Measurements from ENCODE around the gene PIP4K2A. TPM values are rescaled to one million over a fixed set of nuclear protein-coding genes. Genes with fewer than 3 reads are reported as not detected.
A peak's percentile ranks its signal among the peaks of the same experiment; 100 is the strongest.

The PIP4K2A gene
- total RNA-seq, 2 donors from 2014 or later: 15.0 to 17.8 TPM

DNA sequence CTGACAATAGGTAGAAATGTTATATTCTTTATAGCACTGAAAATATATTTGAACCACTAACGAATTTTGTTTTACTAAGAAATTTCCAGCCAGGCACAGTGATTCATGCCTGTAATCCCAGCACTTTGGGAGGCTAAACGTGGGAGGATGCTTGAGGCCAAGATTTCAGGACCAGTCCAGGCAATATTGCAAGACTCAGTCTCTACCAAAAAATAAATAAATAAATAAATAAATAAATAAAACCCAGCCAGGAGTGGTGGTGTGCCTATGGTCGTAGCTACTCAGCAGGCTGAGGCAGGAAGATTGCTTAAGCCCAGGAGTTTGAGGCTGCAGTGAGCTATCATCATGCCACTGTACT is 39.8 kb downstream of the PIP4K2A start:
- H3K9me3 ChIP-seq (ENCODE audit: control insufficient read depth, low read length): no peaks in the 10 kb centered on the region
- H3K27me3 ChIP-seq (ENCODE audit: control insufficient read depth, insufficient read depth, low read length, poor library complexity, severe bottlenecking): no peaks in the 10 kb centered on the region
- no peaks in the 10 kb centered on the region for H3K9me3 Mint-ChIP-seq
- H3K27ac ChIP-seq (ENCODE audit: low read depth, low read length): no peak overlapping the region
- H3K36me3 ChIP-seq (ENCODE audit: control insufficient read depth, insufficient read depth, low read length): no peaks in the 10 kb centered on the region
- H3K9ac ChIP-seq (ENCODE audit: extremely low read depth, low read length, poor library complexity, severe bottlenecking): no peak overlapping the region
- no peaks in the 10 kb centered on the region for H3K36me3 Mint-ChIP-seq (ENCODE audit: low read depth)
- H3K4me3 Mint-ChIP-seq: no peak overlapping the region
- DNase-seq: no peak
- no peaks in the 10 kb centered on the region for H3K27me3 Mint-ChIP-seq (ENCODE audit: insufficient read depth)
- H3K4me1 Mint-ChIP-seq: peaks cover 10% of the 10 kb centered on the region
- TF ChIP-seq CTCF (conservative IDR thresholded peaks at IDR 0.05): no peak
- no peak overlapping the region for H3K27ac Mint-ChIP-seq
- no peaks in the 10 kb centered on the region for H3K4me1 ChIP-seq (ENCODE audit: control insufficient read depth, insufficient read depth, low read length)
- 92 to 100% methylated on average over 2 to 3 of the region's 3 CpGs for WGBS, 2 experiments (ENCODE audit: insufficient coverage in 1 of 2, insufficient read length in 1 of 2)
- H3K4me3 ChIP-seq (ENCODE audit: low read length): no peak overlapping the region

GRCh38 chr10:22673785-22674572 is 40.4 kb downstream of the PIP4K2A start:
- Mint-ChIP-seq H3K4me3 (no peak overlapping the region), H3K36me3 (ENCODE audit: low read depth) (no peaks in the 10 kb centered on the region), H3K9me3 (no peaks in the 10 kb centered on the region), H3K27ac (no peak overlapping the region), H3K27me3 (ENCODE audit: insufficient read depth) (no peaks in the 10 kb centered on the region), H3K4me1 (peaks cover 10% of the 10 kb centered on the region)
- WGBS, 2 experiments (ENCODE audit: insufficient coverage in 1 of 2, insufficient read length in 1 of 2): 91 to 100% methylated on average over 1 to 2 of the region's 2 CpGs
- no peaks in the 10 kb centered on the region for H3K9me3 ChIP-seq (ENCODE audit: control insufficient read depth, low read length)
- H3K9ac ChIP-seq (ENCODE audit: extremely low read depth, low read length, poor library complexity, severe bottlenecking): no peak overlapping the region
- no peaks in the 10 kb centered on the region for H3K27me3 ChIP-seq (ENCODE audit: control insufficient read depth, insufficient read depth, low read length, poor library complexity, severe bottlenecking)
- H3K36me3 ChIP-seq (ENCODE audit: control insufficient read depth, insufficient read depth, low read length): no peaks in the 10 kb centered on the region
- no peak overlapping the region for H3K27ac ChIP-seq (ENCODE audit: low read depth, low read length)
- H3K4me1 ChIP-seq (ENCODE audit: control insufficient read depth, insufficient read depth, low read length): no peaks in the 10 kb centered on the region
- no peak overlapping the region for H3K4me3 ChIP-seq (ENCODE audit: low read length)
- TF ChIP-seq CTCF (conservative IDR thresholded peaks at IDR 0.05): no peak
- DNase-seq: no peak

DNA sequence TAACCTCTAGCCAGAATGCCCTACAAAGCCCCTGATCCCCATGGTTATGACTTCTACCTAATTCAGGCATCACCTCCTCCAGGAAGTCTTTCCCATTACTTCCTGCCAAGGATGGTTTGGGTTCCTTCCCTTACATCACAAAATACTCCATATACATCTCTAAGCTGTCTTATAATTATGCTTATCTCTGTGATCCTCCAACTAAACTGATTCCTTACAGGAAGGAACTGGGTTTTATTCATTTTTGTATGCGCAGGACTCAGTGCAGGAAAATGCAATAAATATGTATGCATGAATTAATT is 41.3 kb downstream of the PIP4K2A start:
- H3K27me3 Mint-ChIP-seq (ENCODE audit: insufficient read depth): no peaks in the 10 kb centered on the region
- WGBS, 2 experiments (ENCODE audit: insufficient coverage in 1 of 2, insufficient read length in 1 of 2): no CpG with 5 or more reads among the region's 1 CpG

More for the DNA sequence above, 41.3 kb downstream of the PIP4K2A start:
- H3K4me3 Mint-ChIP-seq: no peak overlapping the region
- H3K36me3 ChIP-seq (ENCODE audit: control insufficient read depth, insufficient read depth, low read length): no peaks in the 10 kb centered on the region
- H3K9me3 ChIP-seq (ENCODE audit: control insufficient read depth, low read length): no peaks in the 10 kb centered on the region
- DNase-seq: no peak
- no peaks in the 10 kb centered on the region for H3K9me3 Mint-ChIP-seq
- H3K27me3 ChIP-seq (ENCODE audit: control insufficient read depth, insufficient read depth, low read length, poor library complexity, severe bottlenecking): no peaks in the 10 kb centered on the region
- TF ChIP-seq CTCF (conservative IDR thresholded peaks at IDR 0.05): no peak
- no peaks in the 10 kb centered on the region for H3K4me1 ChIP-seq (ENCODE audit: control insufficient read depth, insufficient read depth, low read length)
- H3K9ac ChIP-seq (ENCODE audit: extremely low read depth, low read length, poor library complexity, severe bottlenecking): no peak overlapping the region
- no peaks in the 10 kb centered on the region for H3K36me3 Mint-ChIP-seq (ENCODE audit: low read depth)
- H3K27ac ChIP-seq (ENCODE audit: low read depth, low read length): no peak overlapping the region
- H3K4me3 ChIP-seq (ENCODE audit: low read length): no peak overlapping the region
- peak overlapping the region; percentile 36 for H3K27ac Mint-ChIP-seq
- H3K4me1 Mint-ChIP-seq: peaks cover 13% of the 10 kb centered on the region
